ENCODE data around the gene LRRC7.

DNA sequence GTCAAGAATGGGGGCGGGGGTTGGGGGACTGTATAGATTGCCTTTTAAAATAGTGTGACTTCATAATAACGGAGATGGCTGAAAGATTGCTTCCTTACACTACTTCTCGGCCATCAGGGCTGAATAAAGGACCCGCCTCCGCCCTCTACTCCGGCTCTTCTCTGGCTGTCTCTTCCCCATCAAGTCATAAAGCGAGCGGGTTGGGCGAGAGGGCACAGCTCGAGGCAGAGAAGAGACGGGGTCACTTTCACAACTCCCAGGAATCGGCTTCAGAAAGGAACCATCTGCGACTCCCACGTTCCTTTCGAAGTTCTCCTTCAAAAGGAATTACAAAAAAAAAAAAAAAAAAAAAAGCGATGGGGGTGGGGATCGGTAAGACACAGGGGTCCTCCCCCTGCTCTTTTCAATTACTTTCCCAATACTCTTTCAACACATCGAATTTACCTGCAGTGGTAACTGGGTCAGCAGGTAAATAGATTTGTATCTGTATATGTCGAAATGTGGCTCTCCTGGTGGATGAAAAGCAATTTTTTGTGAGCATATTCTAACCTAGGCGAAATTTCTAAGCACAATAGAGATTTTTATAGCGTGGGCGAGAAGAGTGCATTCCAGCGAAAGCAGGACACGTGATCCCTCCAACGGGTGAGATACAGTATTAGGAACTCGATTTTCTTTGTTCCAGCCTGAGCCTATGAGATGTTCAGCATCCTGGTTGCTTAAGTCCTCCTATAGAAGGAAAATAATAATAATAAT lies 2.0 kb downstream of the LRRC7 start:
- TF ChIP-seq POLR2A (IDR thresholded peaks at IDR 0.05) = no peak
- TF ChIP-seq, protein P1, sequence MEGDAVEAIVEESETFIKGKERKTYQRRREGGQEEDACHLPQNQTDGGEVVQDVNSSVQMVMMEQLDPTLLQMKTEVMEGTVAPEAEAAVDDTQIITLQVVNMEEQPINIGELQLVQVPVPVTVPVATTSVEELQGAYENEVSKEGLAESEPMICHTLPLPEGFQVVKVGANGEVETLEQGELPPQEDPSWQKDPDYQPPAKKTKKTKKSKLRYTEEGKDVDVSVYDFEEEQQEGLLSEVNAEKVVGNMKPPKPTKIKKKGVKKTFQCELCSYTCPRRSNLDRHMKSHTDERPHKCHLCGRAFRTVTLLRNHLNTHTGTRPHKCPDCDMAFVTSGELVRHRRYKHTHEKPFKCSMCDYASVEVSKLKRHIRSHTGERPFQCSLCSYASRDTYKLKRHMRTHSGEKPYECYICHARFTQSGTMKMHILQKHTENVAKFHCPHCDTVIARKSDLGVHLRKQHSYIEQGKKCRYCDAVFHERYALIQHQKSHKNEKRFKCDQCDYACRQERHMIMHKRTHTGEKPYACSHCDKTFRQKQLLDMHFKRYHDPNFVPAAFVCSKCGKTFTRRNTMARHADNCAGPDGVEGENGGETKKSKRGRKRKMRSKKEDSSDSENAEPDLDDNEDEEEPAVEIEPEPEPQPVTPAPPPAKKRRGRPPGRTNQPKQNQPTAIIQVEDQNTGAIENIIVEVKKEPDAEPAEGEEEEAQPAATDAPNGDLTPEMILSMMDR (IDR thresholded peaks at IDR 0.05) = no peak

Data from prostate gland (tissue), 2 donors.